Lung (tissue), 12 donors: ENCODE measurements around the gene GULP1. TPM values are rescaled to one million over a fixed set of nuclear protein-coding genes. Genes with fewer than 3 reads are reported as not detected.

Experiments used
- ATAC-seq: fragments of 200-7000 bp; cut with Tn5 transposase; one replicate; pipeline ENCODE4 v1.9.1; 2020; ENCODE audit warnings: moderate number of reproducible peaks; ENCODE audit not compliant: insufficient read depth, low FRiP score
- DNase-seq, 3 donors: peaks; one replicate each; pipeline ENCODE4 v3.0.0-alpha.2; 2013 to 2017
- H3K27ac ChIP-seq, 2 donors: one replicate each; pipeline ENCODE4 v1.5.1; 2013; ENCODE audit warnings: mild to moderate bottlenecking in 2 of 2, moderate library complexity in 2 of 2, control low read depth in 1 of 2, inconsistent platforms in 1 of 2, low read depth in 1 of 2, low read length in 1 of 2
- H3K27me3 ChIP-seq, 3 donors: one replicate each; pipeline ENCODE4 v1.5.1; 2013; ENCODE audit warnings: low read length in 2 of 3; ENCODE audit not compliant: control insufficient read depth in 3 of 3, insufficient read depth in 3 of 3
- H3K36me3 ChIP-seq, 4 donors: one replicate each; pipeline ENCODE4 v1.5.1; 2013; ENCODE audit warnings: low read length in 4 of 4, mild to moderate bottlenecking in 1 of 4, moderate library complexity in 1 of 4; ENCODE audit not compliant: control insufficient read depth in 4 of 4, insufficient read depth in 4 of 4
- H3K4me1 ChIP-seq, 5 donors: one replicate each; pipeline ENCODE4 v1.5.1; 2013; ENCODE audit warnings: low read length in 5 of 5, mild to moderate bottlenecking in 2 of 5, moderate library complexity in 1 of 5; ENCODE audit not compliant: control insufficient read depth in 5 of 5, insufficient read depth in 5 of 5
- H3K4me3 ChIP-seq: one replicate; pipeline ENCODE4 v1.5.1; 2013; ENCODE audit warnings: mild to moderate bottlenecking, control low read depth, moderate library complexity
- H3K9ac ChIP-seq, 2 donors: one replicate each; pipeline ENCODE4 v1.5.1; 2013; ENCODE audit warnings: low read length in 2 of 2, control low read depth in 1 of 2; ENCODE audit not compliant: insufficient read depth in 1 of 2
- H3K9me3 ChIP-seq, 4 donors: one replicate each; pipeline ENCODE4 v1.5.1; 2013; ENCODE audit warnings: low read length in 3 of 4, mild to moderate bottlenecking in 1 of 4, moderate library complexity in 1 of 4; ENCODE audit not compliant: control insufficient read depth in 4 of 4, insufficient read depth in 3 of 4
- CTCF ChIP-seq: IDR thresholded peaks from 2 replicates; pipeline ENCODE4 v1.5.1; 2012; ENCODE audit warnings: mild to moderate bottlenecking; ENCODE audit errors: control extremely low read depth, extremely low read depth
- WGBS, 2 donors: extraction: QIAGEN DNeasy Blood & Tissue Kit; methylation state at CpG; one replicate each; pipeline ENCODE4 v1.1.7; 2013; 5-methylcytosine and 5-hydroxymethylcytosine counted together
- polyA plus RNA-seq, 2 donors: library from polyadenylated mRNA; stranded (reverse); fragments of 200-250 nt; gene quantifications; one replicate each; pipeline ENCODE4 v1.2.1, GENCODE V29; 2013
- total RNA-seq, 2 donors: library from RNA; depleted of rRNA in 1 of 2; stranded (reverse); fragments of >200 nt in 1 of 2; gene quantifications; one replicate each; pipeline ENCODE4 v1.2.1, GENCODE V29; 2014 to 2021
- donor health status: control.
- donor health status: control.
- donor health status: Bipolar disorder and iron deficiency.
- donor health status: healthy.
- donor health status: DM: yes; HTN: yes; CAD: no.

Gene GULP1
- total and polyA plus RNA-seq, 4 donors, result 9.1 to 86.7 (median 20.1) TPM

- peaks cover 0 to 4% (median 0%) of the 10 kb centered on the region in 4 donors for H3K36me3 ChIP-seq
- ATAC-seq, result no peak
- H3K27ac ChIP-seq, result no peak overlapping the region
These were observed 54.3 kb downstream of the GULP1 start for GRCh38 chr2:188345831-188346458.

GRCh38 chr2:188349019-188349418, 57.3 kb downstream of the GULP1 start:
- Histone ChIP-seq H3K27me3 (no peaks in the 10 kb centered on the region), H3K4me1 (peaks cover 0 to 15% (median 6%) of the 10 kb centered on the region in 5 donors), H3K9ac (no peak overlapping the region), H3K4me3 (no peak overlapping the region), H3K36me3 (peaks cover 0 to under 1% (median 0%) of the 10 kb centered on the region in 4 donors), H3K9me3 (peaks cover 0 to 2% (median 0%) of the 10 kb centered on the region in 4 donors), H3K27ac (no peak overlapping the region)
- no peak for TF ChIP-seq CTCF
- WGBS, 2 donors, result 82 to 89% methylated on average over 1 of the region's 1 CpG
- DNase-seq (no peak), ATAC-seq (no peak)

More at GRCh38 chr2:188345831-188346458, 54.3 kb downstream of the GULP1 start:
- TF ChIP-seq CTCF, result no peak
- 64 to 82% methylated on average over 3 of the region's 3 CpGs for WGBS, 2 donors
- Histone ChIP-seq H3K9ac (no peak overlapping the region), H3K9me3 (no peaks in the 10 kb centered on the region), H3K4me1 (peaks cover 0 to 15% (median 7%) of the 10 kb centered on the region in 5 donors), H3K27me3 (no peaks in the 10 kb centered on the region), H3K4me3 (no peak overlapping the region)
- no peak for DNase-seq

- no peak overlapping the region for H3K9ac ChIP-seq
- H3K36me3 ChIP-seq, result peaks cover 0 to 8% (median 0%) of the 10 kb centered on the region in 4 donors
- no peak for TF ChIP-seq CTCF
- H3K27me3 ChIP-seq, result no peaks in the 10 kb centered on the region
- no peak for DNase-seq
- no peak overlapping the region for H3K4me3 ChIP-seq
- no peaks in the 10 kb centered on the region for H3K4me1 ChIP-seq
- H3K9me3 ChIP-seq, result peaks cover 0 to 8% (median 1%) of the 10 kb centered on the region in 4 donors
- 93% methylated on average over 5 of the region's 5 CpGs for WGBS, 2 donors
- no peak overlapping the region for H3K27ac ChIP-seq
- ATAC-seq, result no peak
These were observed 61.6 kb downstream of the GULP1 start for GRCh38 chr2:188353282-188353681.
